Endodermal cell (in vitro differentiated cells): ENCODE measurements around the gene ADCY10. TPM values are rescaled to one million over a fixed set of nuclear protein-coding genes. Genes with fewer than 3 reads are reported as not detected.

Source experiments
- DNase-seq: peaks from one replicate; pipeline ENCODE4 v3.0.0-alpha.2; 2017
- H3K27ac ChIP-seq: 2 replicates; pipeline ENCODE4 v1.5.1; 2013; ENCODE audit warnings: mild to moderate bottlenecking, low read depth, low read length, moderate library complexity
- H3K27me3 ChIP-seq: 2 replicates; pipeline ENCODE4 v1.6.1; 2013; ENCODE audit warnings: mild to moderate bottlenecking, low read length, moderate library complexity; ENCODE audit not compliant: insufficient read depth, control insufficient read depth, poor library complexity, severe bottlenecking
- H3K36me3 ChIP-seq: 2 replicates; pipeline ENCODE4 v1.7.0; 2013; ENCODE audit warnings: mild to moderate bottlenecking, low read length, moderate library complexity; ENCODE audit not compliant: control insufficient read depth, insufficient read depth
- H3K4me1 ChIP-seq: one replicate; pipeline ENCODE4 v1.7.0; 2013; ENCODE audit warnings: low read length; ENCODE audit not compliant: control insufficient read depth, insufficient read depth
- H3K4me3 ChIP-seq: 2 replicates; pipeline ENCODE4 v1.5.1; 2013; ENCODE audit warnings: mild to moderate bottlenecking, low read length, moderate library complexity
- H3K9ac ChIP-seq: 2 replicates; pipeline ENCODE4 v1.6.1; 2013; ENCODE audit warnings: mild to moderate bottlenecking, low read length, moderate library complexity; ENCODE audit not compliant: poor library complexity, severe bottlenecking; ENCODE audit errors: extremely low read depth
- H3K9me3 ChIP-seq: 2 replicates; pipeline ENCODE4 v1.6.1; 2013; ENCODE audit warnings: mild to moderate bottlenecking, low read length, moderate library complexity; ENCODE audit not compliant: control insufficient read depth
- H3K27ac Mint-ChIP-seq: 2 replicates; pipeline ENCODE4 v1.8.0; 2020; ENCODE audit warnings: mixed read lengths
- H3K27me3 Mint-ChIP-seq: 2 replicates; pipeline ENCODE4 v1.8.0; 2021; ENCODE audit warnings: mild to moderate bottlenecking, mixed read lengths; ENCODE audit not compliant: insufficient read depth
- H3K36me3 Mint-ChIP-seq: 2 replicates; pipeline ENCODE4 v1.8.0; 2020; ENCODE audit warnings: low read depth, mixed read lengths
- H3K4me1 Mint-ChIP-seq: 2 replicates; pipeline ENCODE4 v1.8.0; 2020; ENCODE audit warnings: mixed read lengths
- H3K4me3 Mint-ChIP-seq: 2 replicates; pipeline ENCODE4 v1.8.0; 2020; ENCODE audit warnings: mild to moderate bottlenecking, moderate library complexity, mixed read lengths
- H3K9me3 Mint-ChIP-seq: 2 replicates; pipeline ENCODE4 v1.8.0; 2020; ENCODE audit warnings: mild to moderate bottlenecking, mixed read lengths
- WGBS, 2 experiments: methylation state at CpG; one replicate each; pipeline versions ENCODE4 v1.1.5 to v1.1.7; 2013; ENCODE audit warnings: missing lambda C conversion rate in 2 of 2, mixed read lengths in 1 of 2; ENCODE audit not compliant: insufficient coverage in 1 of 2, insufficient read length in 1 of 2; 5-methylcytosine and 5-hydroxymethylcytosine counted together
- total RNA-seq, 2 donors: library from RNA; stranded (reverse); fragmentation: NEBNext Ultra II Directional in 1 of 2; extraction: Animal tissue kit (Norgen Biotek cat#: 25700) in 1 of 2; gene quantifications; 2 replicates in 1 of 2; 3 replicates in 1 of 2; pipeline ENCODE4 v1.2.1, GENCODE V29; 2021
- TF ChIP-seq, protein P1 (sequence below): fragments of 200-600 bp; sonication (generic); conservative IDR thresholded peaks from 2 replicates; pipeline ENCODE4 v1.5.0; 2021; ENCODE audit warnings: antibody characterized with exemption, mild to moderate bottlenecking

ADCY10 gene
- total RNA-seq, 2 donors from 2014 or later = 0.13 TPM; not detected in 1

DNA sequence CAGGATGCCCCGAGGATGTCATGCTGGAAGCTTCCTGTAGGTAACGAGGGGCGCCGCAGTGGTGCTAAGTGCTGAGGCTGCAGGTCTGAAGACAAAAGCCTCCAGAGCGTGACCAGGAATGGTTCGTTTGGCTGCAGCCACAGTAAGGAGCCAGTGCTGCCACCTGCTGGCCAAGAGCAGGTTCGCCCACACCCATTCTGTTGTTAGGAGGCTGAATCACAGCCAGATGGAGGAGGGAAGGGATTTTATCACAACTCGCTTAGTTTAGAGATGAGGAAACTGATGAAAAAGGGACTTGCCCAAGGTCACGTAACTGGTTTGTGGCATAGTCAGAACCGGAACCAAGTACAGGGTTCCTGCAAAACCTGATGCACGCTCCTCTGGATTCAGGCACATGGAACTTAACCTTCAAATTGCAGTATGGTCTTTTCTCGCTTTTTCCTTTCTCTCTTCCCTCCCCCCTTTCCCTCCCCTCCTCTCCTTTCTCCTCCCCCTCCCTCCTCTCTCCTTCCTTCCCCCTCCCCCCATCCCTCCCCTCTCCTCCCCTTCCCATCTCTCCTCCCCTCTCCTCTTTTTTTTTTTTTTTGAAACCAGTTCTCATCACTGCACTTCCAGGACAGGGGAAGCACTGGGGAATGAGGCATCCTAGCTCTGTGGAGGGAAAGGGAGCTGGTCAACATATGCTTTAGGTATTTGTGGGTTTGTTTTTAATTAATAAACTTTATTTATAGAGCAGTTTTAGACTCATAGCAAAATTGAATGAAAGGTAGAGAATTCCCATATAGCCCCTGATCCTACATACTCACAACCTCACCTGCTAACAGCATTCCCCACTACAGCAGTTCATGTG, 110.4 kb downstream of the ADCY10 start:
- no peak overlapping the region for H3K4me3 ChIP-seq
- no peaks in the 10 kb centered on the region for H3K36me3 ChIP-seq
- Mint-ChIP-seq H3K36me3 (peaks cover 31% of the 10 kb centered on the region), H3K9me3 (peaks cover 48% of the 10 kb centered on the region), H3K27ac (no peak overlapping the region), H3K4me1 (peaks cover 9% of the 10 kb centered on the region), H3K4me3 (no peak overlapping the region), H3K27me3 (no peaks in the 10 kb centered on the region)
- TF ChIP-seq, protein P1, sequence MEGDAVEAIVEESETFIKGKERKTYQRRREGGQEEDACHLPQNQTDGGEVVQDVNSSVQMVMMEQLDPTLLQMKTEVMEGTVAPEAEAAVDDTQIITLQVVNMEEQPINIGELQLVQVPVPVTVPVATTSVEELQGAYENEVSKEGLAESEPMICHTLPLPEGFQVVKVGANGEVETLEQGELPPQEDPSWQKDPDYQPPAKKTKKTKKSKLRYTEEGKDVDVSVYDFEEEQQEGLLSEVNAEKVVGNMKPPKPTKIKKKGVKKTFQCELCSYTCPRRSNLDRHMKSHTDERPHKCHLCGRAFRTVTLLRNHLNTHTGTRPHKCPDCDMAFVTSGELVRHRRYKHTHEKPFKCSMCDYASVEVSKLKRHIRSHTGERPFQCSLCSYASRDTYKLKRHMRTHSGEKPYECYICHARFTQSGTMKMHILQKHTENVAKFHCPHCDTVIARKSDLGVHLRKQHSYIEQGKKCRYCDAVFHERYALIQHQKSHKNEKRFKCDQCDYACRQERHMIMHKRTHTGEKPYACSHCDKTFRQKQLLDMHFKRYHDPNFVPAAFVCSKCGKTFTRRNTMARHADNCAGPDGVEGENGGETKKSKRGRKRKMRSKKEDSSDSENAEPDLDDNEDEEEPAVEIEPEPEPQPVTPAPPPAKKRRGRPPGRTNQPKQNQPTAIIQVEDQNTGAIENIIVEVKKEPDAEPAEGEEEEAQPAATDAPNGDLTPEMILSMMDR = peak; percentile 99
- peaks cover 41% of the 10 kb centered on the region for H3K9me3 ChIP-seq
- WGBS, 2 experiments = 40 to 42% methylated on average over 11 to 12 of the region's 12 CpGs
- H3K27me3 ChIP-seq = no peaks in the 10 kb centered on the region
- peaks cover 2% of the 10 kb centered on the region for H3K4me1 ChIP-seq
- H3K27ac ChIP-seq = no peak overlapping the region
- H3K9ac ChIP-seq = no peak overlapping the region
- peak; percentile 98 for DNase-seq

DNA sequence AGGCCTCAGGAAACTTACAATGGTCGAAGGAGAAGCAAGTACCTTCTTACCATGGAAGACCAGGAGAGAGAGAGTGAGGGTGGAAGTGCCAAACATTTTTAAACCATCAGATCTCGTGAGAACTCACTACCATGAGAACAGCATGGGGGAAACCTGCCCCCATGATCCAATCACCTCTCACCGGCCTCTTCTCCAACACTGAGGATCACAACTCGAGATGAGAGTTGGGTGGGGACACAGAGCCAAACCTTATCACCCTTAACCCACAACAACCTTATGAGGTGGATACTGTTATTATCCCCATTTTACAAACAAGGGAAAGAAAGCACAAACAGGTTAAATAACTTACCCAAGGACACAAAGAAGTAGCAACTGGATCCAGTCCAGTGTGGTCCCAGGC, 111.7 kb downstream of the ADCY10 start:
- peaks cover 27% of the 10 kb centered on the region for H3K36me3 Mint-ChIP-seq
- no peaks in the 10 kb centered on the region for H3K27me3 Mint-ChIP-seq
- H3K4me3 Mint-ChIP-seq = no peak overlapping the region
- TF ChIP-seq, protein P1 = no peak
- H3K9me3 Mint-ChIP-seq = peaks cover 38% of the 10 kb centered on the region
- H3K4me1 Mint-ChIP-seq = peaks cover 14% of the 10 kb centered on the region
- no peak overlapping the region for H3K27ac Mint-ChIP-seq
- peaks cover 2% of the 10 kb centered on the region for H3K4me1 ChIP-seq
- no peaks in the 10 kb centered on the region for H3K27me3 ChIP-seq
- H3K4me3 ChIP-seq = no peak overlapping the region
- WGBS, 2 experiments = 90 to 100% methylated on average over 1 to 4 of the region's 4 CpGs
- H3K9ac ChIP-seq = no peak overlapping the region
- DNase-seq = no peak
- peaks cover 30% of the 10 kb centered on the region for H3K9me3 ChIP-seq
- H3K36me3 ChIP-seq = no peaks in the 10 kb centered on the region
- H3K27ac ChIP-seq = no peak overlapping the region

DNA sequence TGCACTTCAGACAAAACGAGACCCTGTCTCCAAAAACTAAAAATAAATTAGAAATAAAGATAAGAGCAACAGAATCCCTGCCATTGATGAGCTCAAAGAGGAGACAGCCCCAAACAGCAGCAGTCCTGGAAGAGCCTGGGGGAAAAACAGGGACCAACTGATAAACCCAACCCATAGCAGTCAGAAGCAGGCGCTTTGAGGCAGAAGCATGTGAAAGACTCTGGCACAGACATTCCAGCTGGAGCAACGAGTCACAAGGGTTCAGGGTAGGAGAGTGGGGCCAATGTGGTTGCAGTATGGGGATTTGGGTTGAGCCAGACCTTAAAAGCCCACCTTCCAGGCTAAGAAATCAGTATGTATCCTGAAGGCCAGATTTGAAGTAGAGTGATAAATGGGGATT, 113.7 kb downstream of the ADCY10 start:
- no peak overlapping the region for H3K4me3 ChIP-seq
- Mint-ChIP-seq H3K4me1 (peaks cover 27% of the 10 kb centered on the region), H3K27me3 (no peaks in the 10 kb centered on the region), H3K4me3 (no peak overlapping the region), H3K9me3 (peaks cover 22% of the 10 kb centered on the region), H3K36me3 (peaks cover 25% of the 10 kb centered on the region), H3K27ac (peak overlapping the region; percentile 70)
- H3K36me3 ChIP-seq = no peaks in the 10 kb centered on the region
- peaks cover 20% of the 10 kb centered on the region for H3K9me3 ChIP-seq
- no peak overlapping the region for H3K9ac ChIP-seq
- 80 to 90% methylated on average over 1 to 3 of the region's 3 CpGs for WGBS, 2 experiments
- no peak overlapping the region for H3K27ac ChIP-seq
- DNase-seq = no peak
- TF ChIP-seq, protein P1 = no peak
- H3K27me3 ChIP-seq = no peaks in the 10 kb centered on the region
- peaks cover 8% of the 10 kb centered on the region for H3K4me1 ChIP-seq
